Lung (tissue), 12 donors: Measurements from ENCODE around the gene ZFP36L1. TPM values are rescaled to one million over a fixed set of nuclear protein-coding genes. Genes with fewer than 3 reads are reported as not detected.

Experiments
- ATAC-seq: fragments of 200-7000 bp; cut with Tn5 transposase; one replicate; pipeline ENCODE4 v1.9.1; 2020; ENCODE audit warnings: moderate number of reproducible peaks; ENCODE audit not compliant: insufficient read depth, low FRiP score
- DNase-seq, 3 donors: peaks; one replicate each; pipeline ENCODE4 v3.0.0-alpha.2; 2013 to 2017
- H3K27ac ChIP-seq, 2 donors: one replicate each; pipeline ENCODE4 v1.5.1; 2013; ENCODE audit warnings: mild to moderate bottlenecking in 2 of 2, moderate library complexity in 2 of 2, control low read depth in 1 of 2, inconsistent platforms in 1 of 2, low read depth in 1 of 2, low read length in 1 of 2
- H3K27me3 ChIP-seq, 3 donors: one replicate each; pipeline ENCODE4 v1.5.1; 2013; ENCODE audit warnings: low read length in 2 of 3; ENCODE audit not compliant: control insufficient read depth in 3 of 3, insufficient read depth in 3 of 3
- H3K36me3 ChIP-seq, 4 donors: one replicate each; pipeline ENCODE4 v1.5.1; 2013; ENCODE audit warnings: low read length in 4 of 4, mild to moderate bottlenecking in 1 of 4, moderate library complexity in 1 of 4; ENCODE audit not compliant: control insufficient read depth in 4 of 4, insufficient read depth in 4 of 4
- H3K4me1 ChIP-seq, 5 donors: one replicate each; pipeline ENCODE4 v1.5.1; 2013; ENCODE audit warnings: low read length in 5 of 5, mild to moderate bottlenecking in 2 of 5, moderate library complexity in 1 of 5; ENCODE audit not compliant: control insufficient read depth in 5 of 5, insufficient read depth in 5 of 5
- H3K4me3 ChIP-seq: one replicate; pipeline ENCODE4 v1.5.1; 2013; ENCODE audit warnings: mild to moderate bottlenecking, control low read depth, moderate library complexity
- H3K9ac ChIP-seq, 2 donors: one replicate each; pipeline ENCODE4 v1.5.1; 2013; ENCODE audit warnings: low read length in 2 of 2, control low read depth in 1 of 2; ENCODE audit not compliant: insufficient read depth in 1 of 2
- H3K9me3 ChIP-seq, 4 donors: one replicate each; pipeline ENCODE4 v1.5.1; 2013; ENCODE audit warnings: low read length in 3 of 4, mild to moderate bottlenecking in 1 of 4, moderate library complexity in 1 of 4; ENCODE audit not compliant: control insufficient read depth in 4 of 4, insufficient read depth in 3 of 4
- CTCF ChIP-seq: IDR thresholded peaks from 2 replicates; pipeline ENCODE4 v1.5.1; 2012; ENCODE audit warnings: mild to moderate bottlenecking; ENCODE audit errors: control extremely low read depth, extremely low read depth
- WGBS, 2 donors: extraction: QIAGEN DNeasy Blood & Tissue Kit; methylation state at CpG; one replicate each; pipeline ENCODE4 v1.1.7; 2013; 5-methylcytosine and 5-hydroxymethylcytosine counted together
- polyA plus RNA-seq, 2 donors: library from polyadenylated mRNA; stranded (reverse); fragments of 200-250 nt; gene quantifications; one replicate each; pipeline ENCODE4 v1.2.1, GENCODE V29; 2013
- total RNA-seq, 2 donors: library from RNA; depleted of rRNA in 1 of 2; stranded (reverse); fragments of >200 nt in 1 of 2; gene quantifications; one replicate each; pipeline ENCODE4 v1.2.1, GENCODE V29; 2014 to 2021
- donor health status: control.
- donor health status: control.
- donor health status: Bipolar disorder and iron deficiency.
- donor health status: healthy.
- donor health status: DM: yes; HTN: yes; CAD: no.

ZFP36L1 gene
- total and polyA plus RNA-seq, 4 donors: 63.7 to 364 (median 267) TPM

DNA sequence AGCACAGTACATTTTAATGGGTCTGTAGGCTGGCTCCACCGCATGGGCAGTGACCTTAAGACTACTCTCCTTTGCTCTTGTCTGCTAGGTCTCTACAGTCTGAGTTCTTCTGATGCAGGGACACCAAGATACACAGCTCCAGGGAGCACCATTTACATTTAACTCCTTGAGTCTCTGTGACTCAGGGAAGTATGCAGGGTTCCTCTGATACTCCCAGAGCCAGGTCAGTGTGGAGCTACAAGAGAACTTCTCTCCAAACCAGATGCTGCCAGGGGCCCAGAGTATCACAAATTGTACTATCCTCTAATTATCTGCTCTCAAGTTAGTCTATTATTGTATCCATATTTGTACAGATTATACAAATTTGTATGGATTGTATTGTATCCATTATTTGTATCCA is 15.2 kb downstream of the ZFP36L1 start:
- 96 to 100% methylated on average over 1 of the region's 1 CpG for WGBS, 2 donors
- Histone ChIP-seq H3K27me3 (no peaks in the 10 kb centered on the region), H3K4me1 (peaks cover 3 to 42% (median 22%) of the 10 kb centered on the region in 5 donors), H3K4me3 (no peak overlapping the region), H3K9me3 (peaks cover 0 to 7% (median under 1%) of the 10 kb centered on the region in 4 donors), H3K9ac (no peak overlapping the region), H3K27ac (no peak overlapping the region), H3K36me3 (no peaks in the 10 kb centered on the region)
- DNase-seq: no peak
- TF ChIP-seq CTCF: no peak
- no peak for ATAC-seq

GRCh38 chr14:68775614-68776126 is 17.2 kb downstream of the ZFP36L1 start:
- no peaks in the 10 kb centered on the region for H3K27me3 ChIP-seq
- ATAC-seq (no peak), DNase-seq (peak in 1 of 3 donors; percentile 8)
- H3K9ac ChIP-seq: no peak overlapping the region
- no peaks in the 10 kb centered on the region for H3K36me3 ChIP-seq
- TF ChIP-seq CTCF: no peak
- H3K9me3 ChIP-seq: peaks cover 0 to 7% (median under 1%) of the 10 kb centered on the region in 4 donors
- H3K4me1 ChIP-seq: peaks cover 3 to 33% (median 15%) of the 10 kb centered on the region in 5 donors
- no peak overlapping the region for H3K4me3 ChIP-seq
- 81 to 84% methylated on average over 6 of the region's 6 CpGs for WGBS, 2 donors
- no peak overlapping the region for H3K27ac ChIP-seq

- no peaks in the 10 kb centered on the region for H3K36me3 ChIP-seq
- no peak for ATAC-seq
These were observed 17.9 kb downstream of the ZFP36L1 start for GRCh38 chr14:68774771-68775613.

More at GRCh38 chr14:68774771-68775613, 17.9 kb downstream of the ZFP36L1 start:
- DNase-seq: peak in 1 of 3 donors; percentile 7
- Histone ChIP-seq H3K27ac (no peak overlapping the region), H3K9me3 (peaks cover 0 to 7% (median under 1%) of the 10 kb centered on the region in 4 donors), H3K4me1 (peaks cover 0 to 29% (median 9%) of the 10 kb centered on the region in 5 donors), H3K9ac (no peak overlapping the region), H3K4me3 (no peak overlapping the region), H3K27me3 (no peaks in the 10 kb centered on the region)
- 97% methylated on average over 4 of the region's 4 CpGs for WGBS, 2 donors
- TF ChIP-seq CTCF: no peak
